Nephron progenitor cell (in vitro differentiated cells): ENCODE data around the gene DGCR8.

Experiments used
- DNase-seq: peaks from one replicate; pipeline ENCODE4 v3.0.0; 2021
- H3K27ac Mint-ChIP-seq: 2 replicates; pipeline ENCODE4 v1.8.0; 2021; ENCODE audit warnings: mild to moderate bottlenecking, moderate library complexity, mixed read lengths
- H3K27me3 Mint-ChIP-seq: 2 replicates; pipeline ENCODE4 v1.8.0; 2021; ENCODE audit warnings: mild to moderate bottlenecking, low read depth, mixed read lengths; ENCODE audit not compliant: poor library complexity
- H3K36me3 Mint-ChIP-seq: 2 replicates; pipeline ENCODE4 v1.8.0; 2021; ENCODE audit warnings: low read depth, mixed read lengths
- H3K4me1 Mint-ChIP-seq: 2 replicates; pipeline ENCODE4 v1.8.0; 2021; ENCODE audit warnings: mixed read lengths
- H3K4me3 Mint-ChIP-seq: 2 replicates; pipeline ENCODE4 v1.8.0; 2021; ENCODE audit warnings: mild to moderate bottlenecking, moderate library complexity, mixed read lengths
- H3K9me3 Mint-ChIP-seq: 2 replicates; pipeline ENCODE4 v1.8.0; 2021; ENCODE audit warnings: mild to moderate bottlenecking, moderate library complexity, mixed read lengths
- TF ChIP-seq, protein P1 (sequence below): fragments of 200-600 bp; sonication (generic); IDR thresholded peaks from 2 replicates; pipeline ENCODE4 v1.5.0; 2021; ENCODE audit warnings: antibody characterized with exemption

Gene DGCR8

DNA sequence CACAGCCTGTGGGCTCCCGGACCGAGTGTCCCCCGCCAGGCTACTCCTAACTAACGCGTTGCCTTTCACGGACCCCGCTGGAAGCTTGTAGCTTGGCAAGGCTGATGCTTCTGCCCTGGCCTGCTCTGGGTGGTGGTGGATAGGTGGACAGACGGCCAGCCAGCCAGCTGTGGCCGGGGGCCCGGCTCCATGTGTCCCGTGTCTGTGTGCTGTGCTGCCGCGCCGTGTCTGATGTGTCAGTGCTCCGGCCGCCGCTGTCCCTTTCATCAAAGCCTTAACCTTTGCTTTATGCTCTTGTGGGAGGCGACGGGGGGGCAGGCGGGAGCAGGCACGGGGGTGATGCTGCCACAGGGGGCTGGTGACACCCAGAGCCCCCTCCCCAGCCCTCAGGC is 65.8 kb downstream of the DGCR8 start:
- TF ChIP-seq, protein P1, sequence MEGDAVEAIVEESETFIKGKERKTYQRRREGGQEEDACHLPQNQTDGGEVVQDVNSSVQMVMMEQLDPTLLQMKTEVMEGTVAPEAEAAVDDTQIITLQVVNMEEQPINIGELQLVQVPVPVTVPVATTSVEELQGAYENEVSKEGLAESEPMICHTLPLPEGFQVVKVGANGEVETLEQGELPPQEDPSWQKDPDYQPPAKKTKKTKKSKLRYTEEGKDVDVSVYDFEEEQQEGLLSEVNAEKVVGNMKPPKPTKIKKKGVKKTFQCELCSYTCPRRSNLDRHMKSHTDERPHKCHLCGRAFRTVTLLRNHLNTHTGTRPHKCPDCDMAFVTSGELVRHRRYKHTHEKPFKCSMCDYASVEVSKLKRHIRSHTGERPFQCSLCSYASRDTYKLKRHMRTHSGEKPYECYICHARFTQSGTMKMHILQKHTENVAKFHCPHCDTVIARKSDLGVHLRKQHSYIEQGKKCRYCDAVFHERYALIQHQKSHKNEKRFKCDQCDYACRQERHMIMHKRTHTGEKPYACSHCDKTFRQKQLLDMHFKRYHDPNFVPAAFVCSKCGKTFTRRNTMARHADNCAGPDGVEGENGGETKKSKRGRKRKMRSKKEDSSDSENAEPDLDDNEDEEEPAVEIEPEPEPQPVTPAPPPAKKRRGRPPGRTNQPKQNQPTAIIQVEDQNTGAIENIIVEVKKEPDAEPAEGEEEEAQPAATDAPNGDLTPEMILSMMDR = no peak
- peaks cover 5% of the 10 kb centered on the region for H3K4me1 Mint-ChIP-seq
- no peak overlapping the region for H3K27ac Mint-ChIP-seq
- no peaks in the 10 kb centered on the region for H3K36me3 Mint-ChIP-seq
- H3K9me3 Mint-ChIP-seq = no peaks in the 10 kb centered on the region
- H3K4me3 Mint-ChIP-seq = no peak overlapping the region
- no peak for DNase-seq
- H3K27me3 Mint-ChIP-seq = no peaks in the 10 kb centered on the region

DNA sequence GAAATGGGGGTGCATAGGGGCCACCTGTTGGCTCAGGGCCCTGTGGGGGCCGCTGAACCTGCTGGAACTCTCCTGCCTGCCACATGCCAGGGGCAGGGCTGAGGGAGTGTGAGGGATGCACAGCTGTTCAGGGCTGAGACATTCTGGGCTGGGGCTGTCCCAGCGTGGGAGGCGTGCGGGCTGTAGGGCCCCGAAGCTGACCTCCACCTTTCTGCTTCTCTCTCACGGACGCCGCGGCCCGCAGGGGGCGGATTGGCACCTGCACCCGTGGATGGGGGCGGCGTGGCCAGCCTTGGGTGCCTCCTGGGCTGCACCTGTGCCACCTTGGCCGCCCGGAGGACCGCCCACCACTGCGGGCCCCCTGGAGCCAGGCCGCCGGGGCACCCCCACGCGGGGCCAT is 66.7 kb downstream of the DGCR8 start:
- TF ChIP-seq, protein P1 = no peak
- H3K36me3 Mint-ChIP-seq = no peaks in the 10 kb centered on the region
- no peak overlapping the region for H3K4me3 Mint-ChIP-seq
- peak overlapping the region; percentile 66 for H3K27ac Mint-ChIP-seq
- DNase-seq = no peak
- peaks cover 5% of the 10 kb centered on the region for H3K4me1 Mint-ChIP-seq
- no peaks in the 10 kb centered on the region for H3K27me3 Mint-ChIP-seq
- H3K9me3 Mint-ChIP-seq = no peaks in the 10 kb centered on the region

DNA sequence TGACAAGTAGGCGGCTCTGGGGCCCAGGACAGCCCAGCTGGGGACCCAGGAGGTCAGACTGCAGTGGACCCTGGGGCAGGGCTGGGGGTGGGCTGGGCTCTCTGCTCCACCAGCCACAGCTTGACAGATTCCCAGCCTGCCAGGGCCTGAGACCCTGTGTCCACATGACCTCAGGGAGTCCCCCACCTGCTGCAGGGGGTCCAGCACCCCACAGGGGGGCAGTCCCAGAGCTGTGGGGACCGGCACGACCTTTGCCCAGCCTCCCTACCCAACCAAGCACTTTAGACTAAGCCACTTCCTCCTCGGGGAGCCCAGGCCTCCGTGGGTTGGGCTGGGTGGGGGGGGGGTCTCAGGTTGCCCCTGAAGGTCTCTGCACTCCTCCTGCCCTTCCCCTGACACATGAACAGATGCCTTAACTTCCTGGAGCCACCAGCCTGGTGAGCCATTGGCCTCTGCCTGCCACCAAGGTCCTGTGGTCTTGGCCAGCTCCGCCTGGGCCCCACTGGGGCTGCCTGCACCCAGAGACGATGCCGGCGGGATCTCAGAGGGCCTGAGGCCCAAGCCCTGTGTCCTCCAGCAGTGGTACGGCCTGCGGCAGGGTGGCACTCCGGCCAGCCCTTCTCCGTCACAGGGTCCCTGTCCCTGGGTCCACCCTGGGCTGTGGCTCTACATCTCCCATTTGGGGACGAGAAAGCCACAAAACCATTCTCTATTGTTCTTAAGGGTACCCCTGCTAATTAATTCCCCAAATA is 67.4 kb downstream of the DGCR8 start:
- Mint-ChIP-seq H3K4me1 (peaks cover 5% of the 10 kb centered on the region), H3K36me3 (no peaks in the 10 kb centered on the region), H3K27ac (no peak overlapping the region), H3K9me3 (no peaks in the 10 kb centered on the region), H3K27me3 (no peaks in the 10 kb centered on the region), H3K4me3 (no peak overlapping the region)
- no peak for DNase-seq
- TF ChIP-seq, protein P1 = no peak

DNA sequence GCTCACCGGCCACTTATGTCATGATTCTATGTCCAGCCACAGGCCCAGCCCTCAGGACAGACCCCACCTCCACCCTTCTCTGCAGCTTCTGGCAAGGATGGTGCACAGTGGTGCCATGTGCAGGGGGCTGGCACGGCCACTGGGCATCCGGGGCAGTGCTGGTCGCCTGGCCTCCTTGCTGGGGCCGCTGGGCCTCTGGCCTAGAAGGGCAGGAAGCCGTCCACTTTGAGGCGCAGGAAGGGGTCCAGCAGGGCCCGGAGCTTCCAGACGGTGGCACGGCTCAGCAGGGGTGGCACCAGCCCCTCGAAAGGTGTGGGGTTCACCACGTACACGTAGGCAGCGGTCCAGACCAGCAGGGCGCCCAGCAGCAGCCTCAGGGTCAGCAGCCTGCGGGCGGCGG is 68.4 kb downstream of the DGCR8 start:
- Mint-ChIP-seq H3K4me1 (peaks cover 11% of the 10 kb centered on the region), H3K36me3 (no peaks in the 10 kb centered on the region), H3K27ac (no peak overlapping the region), H3K27me3 (peaks cover under 1% of the 10 kb centered on the region), H3K9me3 (no peaks in the 10 kb centered on the region), H3K4me3 (no peak overlapping the region)
- TF ChIP-seq, protein P1 = no peak
- no peak for DNase-seq

DNA sequence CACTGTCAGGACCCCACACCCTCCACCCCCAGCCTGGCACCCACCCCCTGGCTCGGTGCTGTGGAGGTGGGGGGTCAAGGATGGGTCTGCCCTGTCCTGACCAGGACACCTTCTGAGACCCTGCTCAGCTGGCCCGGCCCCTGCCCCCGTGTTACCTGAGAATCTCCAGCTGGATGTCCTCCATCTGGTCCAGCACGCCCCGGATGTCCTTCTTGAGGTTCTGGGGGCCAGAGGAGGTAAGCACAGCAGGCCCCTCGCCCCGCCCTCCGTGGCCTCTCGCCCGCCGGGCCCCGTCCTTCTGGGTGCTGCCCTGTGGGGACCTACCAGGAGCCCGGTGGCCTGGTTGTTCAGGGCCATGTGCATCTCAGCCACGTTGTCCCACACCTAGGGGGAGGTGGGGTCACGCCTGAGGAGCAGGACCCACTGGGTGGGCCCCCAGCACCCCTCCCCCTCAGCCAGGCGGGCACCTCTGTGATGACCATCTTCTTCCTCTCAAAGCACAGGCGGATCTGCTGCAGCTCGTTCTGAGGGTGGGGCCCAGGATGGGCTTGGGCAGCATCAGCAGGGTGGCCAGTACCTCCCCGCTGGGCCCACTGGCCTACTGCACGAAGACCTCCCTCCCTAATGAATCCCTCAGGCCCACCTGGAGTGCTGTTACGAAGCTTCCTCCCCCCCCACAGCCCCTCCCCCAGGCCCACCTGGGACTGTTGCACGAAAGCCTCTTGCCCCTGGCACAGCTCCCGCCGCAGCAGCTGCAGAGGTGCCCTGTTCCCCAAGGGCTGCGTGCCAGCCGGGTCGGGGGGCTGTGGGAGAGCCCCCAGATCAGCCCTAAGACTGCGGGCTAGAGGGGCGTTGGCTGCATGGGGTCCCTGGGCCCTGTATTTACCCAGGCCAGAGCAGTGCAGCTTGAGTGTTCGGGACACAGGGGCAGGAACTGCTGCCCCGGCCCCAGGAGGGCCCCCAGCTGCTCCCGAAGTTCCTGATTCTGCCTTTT is 69.5 kb downstream of the DGCR8 start:
- no peak overlapping the region for H3K27ac Mint-ChIP-seq
- no peak for DNase-seq
- H3K9me3 Mint-ChIP-seq = no peaks in the 10 kb centered on the region
- no peak overlapping the region for H3K4me3 Mint-ChIP-seq
- H3K4me1 Mint-ChIP-seq = peaks cover 19% of the 10 kb centered on the region
- TF ChIP-seq, protein P1 = no peak
- H3K27me3 Mint-ChIP-seq = peaks cover 8% of the 10 kb centered on the region
- no peaks in the 10 kb centered on the region for H3K36me3 Mint-ChIP-seq
